Measurements from ENCODE around the gene PPDPF.

GRCh38 chr20:63533388-63533787 is 12.8 kb downstream of the PPDPF start:
- TF ChIP-seq CTCF (IDR thresholded peaks at IDR 0.05) (no peak), POLR2A (IDR thresholded peaks at IDR 0.05) (no peak)
